Loucy (cell line): ENCODE data around the gene CAMTA1.

ENCODE experiments used
- EZH2phosphoT487 ChIP-seq: fragments of 200-600 bp; IDR thresholded peaks from 2 replicates; pipeline ENCODE4 v1.6.1; 2018; ENCODE audit warnings: antibody characterized with exemption, mild to moderate bottlenecking, moderate library complexity, borderline replicate concordance
- TF ChIP-seq, protein P1 (sequence below): fragments of 200-600 bp; sonication (generic); conservative IDR thresholded peaks from 2 replicates; pipeline ENCODE4 v1.5.1; 2014; ENCODE audit warnings: mild to moderate bottlenecking, antibody characterized with exemption, low read length

DNA sequence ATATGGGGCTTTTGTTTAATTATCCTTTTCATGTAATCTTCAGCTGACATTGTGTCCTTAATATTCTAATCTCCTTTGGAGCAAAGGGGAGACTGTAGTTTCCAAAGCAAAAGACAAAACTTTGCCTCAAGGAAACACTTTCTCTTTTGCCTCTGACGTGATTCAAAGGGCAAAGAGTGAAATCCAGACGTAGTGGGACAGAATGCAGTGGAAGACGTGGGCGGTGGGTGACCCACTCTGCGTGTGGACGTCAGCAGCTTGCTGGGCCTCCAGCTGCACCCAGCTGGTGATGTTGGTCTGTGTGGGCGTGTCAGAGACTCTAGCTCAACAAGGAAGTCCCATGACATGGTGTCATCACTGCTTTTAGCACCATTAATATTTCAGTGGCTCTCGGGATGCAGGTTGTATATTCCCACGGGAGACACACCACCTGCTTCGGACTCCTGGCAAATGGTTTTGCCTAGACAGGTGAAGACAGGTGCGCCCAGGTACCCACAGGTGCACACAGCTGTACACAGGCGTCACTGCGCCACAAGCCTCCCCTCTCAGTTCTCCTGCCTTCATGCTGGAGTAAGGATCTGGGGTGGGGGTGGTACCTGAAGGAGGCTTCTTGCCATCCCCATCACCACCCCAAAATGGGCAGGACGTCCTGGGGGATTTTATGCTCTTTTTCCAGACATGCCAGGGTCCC lies 693.7 kb downstream of the CAMTA1 start:
- TF ChIP-seq, protein P1, sequence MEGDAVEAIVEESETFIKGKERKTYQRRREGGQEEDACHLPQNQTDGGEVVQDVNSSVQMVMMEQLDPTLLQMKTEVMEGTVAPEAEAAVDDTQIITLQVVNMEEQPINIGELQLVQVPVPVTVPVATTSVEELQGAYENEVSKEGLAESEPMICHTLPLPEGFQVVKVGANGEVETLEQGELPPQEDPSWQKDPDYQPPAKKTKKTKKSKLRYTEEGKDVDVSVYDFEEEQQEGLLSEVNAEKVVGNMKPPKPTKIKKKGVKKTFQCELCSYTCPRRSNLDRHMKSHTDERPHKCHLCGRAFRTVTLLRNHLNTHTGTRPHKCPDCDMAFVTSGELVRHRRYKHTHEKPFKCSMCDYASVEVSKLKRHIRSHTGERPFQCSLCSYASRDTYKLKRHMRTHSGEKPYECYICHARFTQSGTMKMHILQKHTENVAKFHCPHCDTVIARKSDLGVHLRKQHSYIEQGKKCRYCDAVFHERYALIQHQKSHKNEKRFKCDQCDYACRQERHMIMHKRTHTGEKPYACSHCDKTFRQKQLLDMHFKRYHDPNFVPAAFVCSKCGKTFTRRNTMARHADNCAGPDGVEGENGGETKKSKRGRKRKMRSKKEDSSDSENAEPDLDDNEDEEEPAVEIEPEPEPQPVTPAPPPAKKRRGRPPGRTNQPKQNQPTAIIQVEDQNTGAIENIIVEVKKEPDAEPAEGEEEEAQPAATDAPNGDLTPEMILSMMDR = no peak
- no peak for TF ChIP-seq EZH2phosphoT487
